ENCODE results near the gene COQ8A.

Gene COQ8A
- 1.3 to 2.0 reads per million in 2 experiments for total RNA-seq

- peak; percentile 99 for DNase-seq (ENCODE audit: low read depth)
Measured at GRCh38 chr1:226940029-226940805, at the start of gene COQ8A. Gene COQ8A, plus strand, starts transcription at chr1:226940294. Its CDS starts 21,092 bp downstream, at chr1:226961386.

- DNase-seq (ENCODE audit: low read depth): no peak
Measured at GRCh38 chr1:226890331-226891108, 49.6 kb upstream of the COQ8A start.

GRCh38 chr1:226891346-226891745 is 48.7 kb upstream of the COQ8A start:
- no peak for DNase-seq (ENCODE audit: low read depth)

- DNase-seq (ENCODE audit: low read depth): no peak
Measured at GRCh38 chr1:226891846-226892523, 48.1 kb upstream of the COQ8A start.

GRCh38 chr1:226892524-226892875 is 47.6 kb upstream of the COQ8A start:
- no peak for DNase-seq (ENCODE audit: low read depth)

- no peak for DNase-seq (ENCODE audit: low read depth)
Measured at GRCh38 chr1:226893936-226894335, 46.2 kb upstream of the COQ8A start.

- no peak for DNase-seq (ENCODE audit: low read depth)
Measured at GRCh38 chr1:226894826-226895225, 45.3 kb upstream of the COQ8A start.

- no peak for DNase-seq (ENCODE audit: low read depth)
Measured at GRCh38 chr1:226895644-226896043, 44.5 kb upstream of the COQ8A start.

- DNase-seq (ENCODE audit: low read depth): no peak
Measured at GRCh38 chr1:226898246-226898645, 41.8 kb upstream of the COQ8A start.

GRCh38 chr1:226901421-226901820 is 38.7 kb upstream of the COQ8A start:
- no peak for DNase-seq (ENCODE audit: low read depth)

GRCh38 chr1:226902601-226903000 is 37.5 kb upstream of the COQ8A start:
- DNase-seq (ENCODE audit: low read depth): no peak

- no peak for DNase-seq (ENCODE audit: low read depth)
Measured at GRCh38 chr1:226903819-226904716, 36.0 kb upstream of the COQ8A start.

- no peak for DNase-seq (ENCODE audit: low read depth)
Measured at GRCh38 chr1:226904772-226905171, 35.3 kb upstream of the COQ8A start.

- DNase-seq (ENCODE audit: low read depth): no peak
Measured at GRCh38 chr1:226908419-226908818, 31.7 kb upstream of the COQ8A start.

- no peak for DNase-seq (ENCODE audit: low read depth)
Measured at GRCh38 chr1:226908913-226909312, 31.2 kb upstream of the COQ8A start.

GRCh38 chr1:226912587-226913176 is 27.4 kb upstream of the COQ8A start:
- DNase-seq (ENCODE audit: low read depth): no peak

GRCh38 chr1:226915672-226915995 is 24.5 kb upstream of the COQ8A start:
- DNase-seq (ENCODE audit: low read depth): no peak

GRCh38 chr1:226916497-226916896 is 23.6 kb upstream of the COQ8A start:
- DNase-seq (ENCODE audit: low read depth): no peak

- no peak for DNase-seq (ENCODE audit: low read depth)
Measured at GRCh38 chr1:226919587-226919986, 20.5 kb upstream of the COQ8A start.

GRCh38 chr1:226919995-226920394 is 20.1 kb upstream of the COQ8A start:
- no peak for DNase-seq (ENCODE audit: low read depth)

- DNase-seq (ENCODE audit: low read depth): no peak
Measured at GRCh38 chr1:226920446-226920894, 19.6 kb upstream of the COQ8A start.

All from T follicular helper cell (primary cell).